Measurements from ENCODE around the gene DOCK9. TPM values are rescaled to one million over a fixed set of nuclear protein-coding genes. Genes with fewer than 3 reads are reported as not detected.

The DOCK9 gene
- total RNA-seq, 1 donor: 44.5 TPM

GRCh38 chr13:98772794-98773452, 204.9 kb downstream of the DOCK9 start:
- Histone ChIP-seq H3K36me3 (ENCODE audit: insufficient read depth, low read length) (no peaks in the 10 kb centered on the region), H3K27me3 (ENCODE audit: insufficient read depth, low read length) (peaks cover 29% of the 10 kb centered on the region), H3K4me2 (ENCODE audit: insufficient read depth, low read length) (no peak overlapping the region), H3K9me3 (ENCODE audit: low read depth, low read length) (no peaks in the 10 kb centered on the region), H2AFZ (ENCODE audit: low read length) (no peak overlapping the region), H3K79me2 (ENCODE audit: insufficient read depth, low read length) (no peaks in the 10 kb centered on the region), H3K4me3 (ENCODE audit: insufficient read depth, low read length) (no peak overlapping the region), H3K4me1 (ENCODE audit: insufficient read depth, low read length) (no peaks in the 10 kb centered on the region), H4K20me1 (ENCODE audit: insufficient read depth, low read length) (no peaks in the 10 kb centered on the region), H3K27ac (ENCODE audit: low read depth, low read length) (no peak overlapping the region)
- no peak for TF ChIP-seq CTCF (IDR thresholded peaks at IDR 0.05; ENCODE audit: extremely low read depth, low read depth, low read length)
- DNase-seq (ENCODE audit: insufficient read length, low spot score, missing footprints): no peak

GRCh38 chr13:98771838-98772611, 205.8 kb downstream of the DOCK9 start:
- DNase-seq (ENCODE audit: insufficient read length, low spot score, missing footprints): no peak
- no peak for TF ChIP-seq CTCF (IDR thresholded peaks at IDR 0.05; ENCODE audit: extremely low read depth, low read depth, low read length)
- H2AFZ ChIP-seq (ENCODE audit: low read length): no peak overlapping the region
- H4K20me1 ChIP-seq (ENCODE audit: insufficient read depth, low read length): no peaks in the 10 kb centered on the region
- H3K4me2 ChIP-seq (ENCODE audit: insufficient read depth, low read length): no peak overlapping the region
- H3K36me3 ChIP-seq (ENCODE audit: insufficient read depth, low read length): no peaks in the 10 kb centered on the region
- no peaks in the 10 kb centered on the region for H3K9me3 ChIP-seq (ENCODE audit: low read depth, low read length)
- no peak overlapping the region for H3K27ac ChIP-seq (ENCODE audit: low read depth, low read length)
- H3K27me3 ChIP-seq (ENCODE audit: insufficient read depth, low read length): peaks cover 38% of the 10 kb centered on the region
- H3K79me2 ChIP-seq (ENCODE audit: insufficient read depth, low read length): no peaks in the 10 kb centered on the region
- no peaks in the 10 kb centered on the region for H3K4me1 ChIP-seq (ENCODE audit: insufficient read depth, low read length)
- H3K4me3 ChIP-seq (ENCODE audit: insufficient read depth, low read length): no peak overlapping the region

- TF ChIP-seq CTCF (IDR thresholded peaks at IDR 0.05; ENCODE audit: extremely low read depth, low read depth, low read length): no peak
- DNase-seq (ENCODE audit: insufficient read length, low spot score, missing footprints): no peak
- H2AFZ ChIP-seq (ENCODE audit: low read length): no peak overlapping the region
- no peak overlapping the region for H3K27ac ChIP-seq (ENCODE audit: low read depth, low read length)
- no peaks in the 10 kb centered on the region for H4K20me1 ChIP-seq (ENCODE audit: insufficient read depth, low read length)
- no peaks in the 10 kb centered on the region for H3K79me2 ChIP-seq (ENCODE audit: insufficient read depth, low read length)
- peaks cover 44% of the 10 kb centered on the region for H3K27me3 ChIP-seq (ENCODE audit: insufficient read depth, low read length)
- no peaks in the 10 kb centered on the region for H3K9me3 ChIP-seq (ENCODE audit: low read depth, low read length)
- H3K4me1 ChIP-seq (ENCODE audit: insufficient read depth, low read length): peaks cover 4% of the 10 kb centered on the region
- no peak overlapping the region for H3K4me3 ChIP-seq (ENCODE audit: insufficient read depth, low read length)
- H3K4me2 ChIP-seq (ENCODE audit: insufficient read depth, low read length): no peak overlapping the region
- H3K36me3 ChIP-seq (ENCODE audit: insufficient read depth, low read length): no peaks in the 10 kb centered on the region
Measured at GRCh38 chr13:98769736-98770135, 208.1 kb downstream of the DOCK9 start.

- no peak for TF ChIP-seq CTCF (IDR thresholded peaks at IDR 0.05; ENCODE audit: extremely low read depth, low read depth, low read length)
- Histone ChIP-seq H4K20me1 (ENCODE audit: insufficient read depth, low read length) (no peaks in the 10 kb centered on the region), H3K4me1 (ENCODE audit: insufficient read depth, low read length) (peaks cover 4% of the 10 kb centered on the region), H3K4me3 (ENCODE audit: insufficient read depth, low read length) (no peak overlapping the region), H2AFZ (ENCODE audit: low read length) (no peak overlapping the region), H3K9me3 (ENCODE audit: low read depth, low read length) (no peaks in the 10 kb centered on the region), H3K4me2 (ENCODE audit: insufficient read depth, low read length) (no peak overlapping the region), H3K79me2 (ENCODE audit: insufficient read depth, low read length) (no peaks in the 10 kb centered on the region), H3K27ac (ENCODE audit: low read depth, low read length) (no peak overlapping the region), H3K36me3 (ENCODE audit: insufficient read depth, low read length) (no peaks in the 10 kb centered on the region), H3K27me3 (ENCODE audit: insufficient read depth, low read length) (peaks cover 44% of the 10 kb centered on the region)
- no peak for DNase-seq (ENCODE audit: insufficient read length, low spot score, missing footprints)
Measured at GRCh38 chr13:98768522-98768921, 209.3 kb downstream of the DOCK9 start.

Data from osteoblast (primary cell).